Smooth muscle cell (in vitro differentiated cells): ENCODE results near the gene GARIN3. TPM values are rescaled to one million over a fixed set of nuclear protein-coding genes. Genes with fewer than 3 reads are reported as not detected.

Source experiments
- DNase-seq: peaks from one replicate; lab custom pipeline; 2025; ENCODE audit not compliant: unreplicated experiment; lab: John Stamatoyannopoulos, UW
- H2AFZ ChIP-seq: fragments of 200-600 bp; sonication (generic); 2 replicates; pipeline ENCODE4 v1.6.0; 2016; ENCODE audit warnings: antibody characterized with exemption, low read depth, mild to moderate bottlenecking
- H3F3A ChIP-seq: fragments of 200-600 bp; sonication (generic); 2 replicates; pipeline ENCODE4 v1.6.0; 2017; ENCODE audit warnings: antibody characterized with exemption, low read depth
- H3K27ac ChIP-seq: fragments of 200-600 bp; sonication (generic); 2 replicates; pipeline ENCODE4 v1.5.1; 2016; ENCODE audit warnings: low read depth, mild to moderate bottlenecking
- H3K27me3 ChIP-seq: fragments of 200-600 bp; sonication (generic); 2 replicates; pipeline ENCODE4 v1.6.1; 2016; ENCODE audit warnings: low read depth, mild to moderate bottlenecking
- H3K36me3 ChIP-seq: fragments of 200-600 bp; sonication (generic); 2 replicates; pipeline ENCODE4 v1.5.1; 2016; ENCODE audit warnings: low read depth
- H3K4me1 ChIP-seq: fragments of 200-600 bp; sonication (generic); 2 replicates; pipeline ENCODE4 v1.5.1; 2016; ENCODE audit warnings: low read depth
- H3K4me2 ChIP-seq: fragments of 200-600 bp; sonication (generic); 2 replicates; pipeline ENCODE4 v1.6.0; 2016; ENCODE audit warnings: mild to moderate bottlenecking
- H3K4me3 ChIP-seq: fragments of 200-600 bp; sonication (generic); 2 replicates; pipeline ENCODE4 v1.5.1; 2016; ENCODE audit warnings: mild to moderate bottlenecking
- H3K79me2 ChIP-seq: fragments of 200-600 bp; sonication (generic); 2 replicates; pipeline ENCODE4 v1.6.0; 2016; ENCODE audit warnings: low read depth, mild to moderate bottlenecking
- H3K9ac ChIP-seq: fragments of 200-600 bp; sonication (generic); 2 replicates; pipeline ENCODE4 v1.6.0; 2016; ENCODE audit warnings: low read depth
- H3K9me3 ChIP-seq: fragments of 200-600 bp; sonication (generic); replicated peaks from 2 replicates; pipeline ENCODE4 v1.5.1; 2016; ENCODE audit warnings: low read depth
- H4K20me1 ChIP-seq: fragments of 200-600 bp; sonication (generic); 2 replicates; pipeline ENCODE4 v1.6.0; 2016; ENCODE audit warnings: low read depth
- WGBS: methylation state at CpG from one replicate; pipeline ENCODE4 v1.1.7; 2016; ENCODE audit warnings: low lambda C conversion rate; 5-methylcytosine and 5-hydroxymethylcytosine counted together
- polyA plus RNA-seq: library from polyadenylated mRNA; unstranded; fragments of >200 nt; fragmentation: Nextera tagmentation; extraction: Ambion mirVana; gene quantifications from 2 replicates; pipeline ENCODE4 v1.2.1, GENCODE V29; 2016
- total RNA-seq: library from RNA; depleted of rRNA; stranded (reverse); fragments of >200 nt; gene quantifications from 2 replicates; pipeline ENCODE4 v1.2.3, GENCODE V29; 2014
- TF ChIP-seq, protein P1 (sequence below): fragments of 200-600 bp; sonication (generic); IDR thresholded peaks from 2 replicates; pipeline ENCODE4 v1.5.1; 2017; ENCODE audit warnings: borderline replicate concordance, mild to moderate bottlenecking, antibody characterized with exemption; ENCODE audit not compliant: insufficient read depth, poor library complexity, severe bottlenecking

GARIN3 gene
- total and polyA plus RNA-seq, 2 experiments from 2014 or later: not detected

- Histone ChIP-seq H3K4me1 (no peaks in the 10 kb centered on the region), H3K4me3 (no peak overlapping the region), H3K27ac (no peak overlapping the region), H3K9me3 (no peaks in the 10 kb centered on the region), H3K36me3 (no peaks in the 10 kb centered on the region), H4K20me1 (no peaks in the 10 kb centered on the region), H3K4me2 (no peak overlapping the region), H3K27me3 (peaks cover 27% of the 10 kb centered on the region), H2AFZ (no peak overlapping the region), H3F3A (no peaks in the 10 kb centered on the region), H3K79me2 (no peaks in the 10 kb centered on the region), H3K9ac (no peak overlapping the region)
- TF ChIP-seq, protein P1, sequence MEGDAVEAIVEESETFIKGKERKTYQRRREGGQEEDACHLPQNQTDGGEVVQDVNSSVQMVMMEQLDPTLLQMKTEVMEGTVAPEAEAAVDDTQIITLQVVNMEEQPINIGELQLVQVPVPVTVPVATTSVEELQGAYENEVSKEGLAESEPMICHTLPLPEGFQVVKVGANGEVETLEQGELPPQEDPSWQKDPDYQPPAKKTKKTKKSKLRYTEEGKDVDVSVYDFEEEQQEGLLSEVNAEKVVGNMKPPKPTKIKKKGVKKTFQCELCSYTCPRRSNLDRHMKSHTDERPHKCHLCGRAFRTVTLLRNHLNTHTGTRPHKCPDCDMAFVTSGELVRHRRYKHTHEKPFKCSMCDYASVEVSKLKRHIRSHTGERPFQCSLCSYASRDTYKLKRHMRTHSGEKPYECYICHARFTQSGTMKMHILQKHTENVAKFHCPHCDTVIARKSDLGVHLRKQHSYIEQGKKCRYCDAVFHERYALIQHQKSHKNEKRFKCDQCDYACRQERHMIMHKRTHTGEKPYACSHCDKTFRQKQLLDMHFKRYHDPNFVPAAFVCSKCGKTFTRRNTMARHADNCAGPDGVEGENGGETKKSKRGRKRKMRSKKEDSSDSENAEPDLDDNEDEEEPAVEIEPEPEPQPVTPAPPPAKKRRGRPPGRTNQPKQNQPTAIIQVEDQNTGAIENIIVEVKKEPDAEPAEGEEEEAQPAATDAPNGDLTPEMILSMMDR: no peak
- DNase-seq: no peak
- 86% methylated on average over 3 of the region's 3 CpGs for WGBS
Observed at GRCh38 chr5:157182143-157182757, 16.2 kb upstream of the GARIN3 start.

DNA sequence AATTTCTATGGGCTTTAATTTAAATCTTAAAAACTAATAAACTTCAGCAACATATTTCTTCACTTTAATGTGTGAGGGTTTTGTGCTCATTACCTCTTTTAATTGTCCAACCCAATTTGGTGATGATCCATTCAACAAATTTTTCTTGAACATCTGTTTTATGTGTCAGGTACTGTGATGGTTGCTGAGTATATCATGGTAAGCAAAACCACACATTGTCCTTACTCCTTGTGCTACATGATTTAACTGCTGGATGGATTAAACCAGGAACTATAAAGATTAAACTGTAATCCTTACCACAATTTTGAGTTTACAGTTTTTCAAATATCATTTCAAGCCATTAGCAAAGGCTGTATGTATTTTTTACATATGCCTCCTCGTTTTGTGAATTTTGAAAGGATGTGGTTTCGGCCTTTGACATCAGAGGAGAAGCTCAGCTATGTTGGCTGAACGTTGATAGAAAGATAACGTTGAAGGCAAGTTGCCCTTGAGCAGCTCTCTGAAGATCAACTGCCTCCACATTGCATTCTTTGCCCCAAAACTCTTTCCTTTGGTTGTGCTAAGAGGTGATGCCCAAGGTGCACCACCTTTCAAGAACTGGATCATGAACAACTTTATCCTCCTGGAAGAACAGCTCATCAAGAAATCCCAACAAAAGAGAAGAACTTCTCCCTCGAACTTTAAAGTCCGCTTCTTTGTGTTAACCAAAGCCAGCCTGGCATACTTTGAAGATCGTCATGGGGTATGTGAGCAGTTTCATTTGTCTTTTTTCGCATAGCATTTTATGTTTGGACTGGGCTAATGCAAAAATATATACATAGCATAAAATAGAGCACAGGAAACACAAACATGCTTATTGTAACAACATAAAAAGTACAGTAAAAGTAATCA lies 14.6 kb upstream of the GARIN3 start, which contains the start of gene ITK:
TSS of gene ITK (plus strand) at position 467 of the 891 bp plus-strand sequence. CDS start at position 605, 138 bp downstream.
- Histone ChIP-seq H4K20me1 (no peaks in the 10 kb centered on the region), H3K4me3 (no peak within 1 kb of the TSS), H3K36me3 (no peaks in the 10 kb centered on the region), H2AFZ (peak within 1 kb of the TSS; percentile 30), H3K4me1 (no peaks in the 10 kb centered on the region), H3K27me3 (peaks cover 21% of the 10 kb centered on the region), H3K9me3 (no peaks in the 10 kb centered on the region), H3K79me2 (no peaks in the 10 kb centered on the region), H3K9ac (no peak within 1 kb of the TSS), H3K27ac (no peak within 1 kb of the TSS), H3K4me2 (no peak within 1 kb of the TSS), H3F3A (no peaks in the 10 kb centered on the region)
- WGBS: 78% methylated on average over 8 of the region's 8 CpGs
- TF ChIP-seq, protein P1: no peak
- DNase-seq: no peak

- no peak for DNase-seq
- Histone ChIP-seq H3F3A (no peaks in the 10 kb centered on the region), H3K79me2 (no peaks in the 10 kb centered on the region), H3K27ac (no peak overlapping the region), H4K20me1 (no peaks in the 10 kb centered on the region), H3K9me3 (no peaks in the 10 kb centered on the region), H2AFZ (no peak overlapping the region), H3K36me3 (no peaks in the 10 kb centered on the region), H3K9ac (no peak overlapping the region), H3K27me3 (peaks cover 21% of the 10 kb centered on the region), H3K4me2 (no peak overlapping the region), H3K4me3 (no peak overlapping the region), H3K4me1 (no peaks in the 10 kb centered on the region)
- WGBS: 96% methylated on average over 3 of the region's 3 CpGs
- TF ChIP-seq, protein P1: no peak
Observed at GRCh38 chr5:157178966-157179365, 12.9 kb upstream of the GARIN3 start.
